Panc1 (cell line): Measurements from ENCODE around the gene HRH3.

Experiments used
- SIN3A ChIP-seq: IDR thresholded peaks from 2 replicates; pipeline ENCODE4 v1.6.1; 2012; ENCODE audit warnings: low read depth, mild to moderate bottlenecking, low read length, moderate library complexity, borderline replicate concordance; ENCODE audit not compliant: insufficient read depth
- TCF7L2 ChIP-seq: IDR thresholded peaks from 2 replicates; pipeline ENCODE4 v1.6.1; 2011; ENCODE audit warnings: mild to moderate bottlenecking, low read depth, low read length, inconsistent platforms
- TF ChIP-seq, protein P1 (sequence below): fragments of 450-650 bp; IDR thresholded peaks from 2 replicates; pipeline ENCODE4 v1.5.1; 2017; ENCODE audit warnings: mild to moderate bottlenecking
- TF ChIP-seq, protein P2 (sequence below), 2 experiments: IDR thresholded peaks; 2 replicates each; pipeline ENCODE4 v1.6.1; 2011 to 2012; ENCODE audit warnings: low read depth in 2 of 2, control low read depth in 1 of 2, low read length in 1 of 2, mild to moderate bottlenecking in 1 of 2, moderate library complexity in 1 of 2; ENCODE audit not compliant: insufficient read depth in 1 of 2

DNA sequence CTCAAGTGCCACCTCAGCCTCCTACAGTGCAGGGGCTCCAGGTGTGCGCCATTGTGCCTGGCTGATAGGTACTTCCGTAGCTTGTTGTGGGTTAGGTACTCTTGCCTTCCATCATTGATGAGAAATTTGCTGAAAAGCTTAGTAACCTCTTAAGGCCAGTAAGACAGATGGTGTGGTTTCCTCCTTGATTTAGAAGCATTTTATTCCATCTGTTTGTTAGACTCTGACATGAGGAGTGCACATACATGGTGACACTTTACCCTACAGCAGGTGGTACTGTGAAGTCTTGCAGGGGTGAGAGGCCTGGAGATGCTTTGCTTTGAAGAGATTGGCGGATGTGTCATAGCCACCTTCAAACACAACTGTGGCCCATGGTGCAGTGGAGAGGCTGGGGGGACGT lies 52.0 kb downstream of the HRH3 start:
- TF ChIP-seq TCF7L2 (no peak), SIN3A (no peak)
- TF ChIP-seq, protein P1, sequence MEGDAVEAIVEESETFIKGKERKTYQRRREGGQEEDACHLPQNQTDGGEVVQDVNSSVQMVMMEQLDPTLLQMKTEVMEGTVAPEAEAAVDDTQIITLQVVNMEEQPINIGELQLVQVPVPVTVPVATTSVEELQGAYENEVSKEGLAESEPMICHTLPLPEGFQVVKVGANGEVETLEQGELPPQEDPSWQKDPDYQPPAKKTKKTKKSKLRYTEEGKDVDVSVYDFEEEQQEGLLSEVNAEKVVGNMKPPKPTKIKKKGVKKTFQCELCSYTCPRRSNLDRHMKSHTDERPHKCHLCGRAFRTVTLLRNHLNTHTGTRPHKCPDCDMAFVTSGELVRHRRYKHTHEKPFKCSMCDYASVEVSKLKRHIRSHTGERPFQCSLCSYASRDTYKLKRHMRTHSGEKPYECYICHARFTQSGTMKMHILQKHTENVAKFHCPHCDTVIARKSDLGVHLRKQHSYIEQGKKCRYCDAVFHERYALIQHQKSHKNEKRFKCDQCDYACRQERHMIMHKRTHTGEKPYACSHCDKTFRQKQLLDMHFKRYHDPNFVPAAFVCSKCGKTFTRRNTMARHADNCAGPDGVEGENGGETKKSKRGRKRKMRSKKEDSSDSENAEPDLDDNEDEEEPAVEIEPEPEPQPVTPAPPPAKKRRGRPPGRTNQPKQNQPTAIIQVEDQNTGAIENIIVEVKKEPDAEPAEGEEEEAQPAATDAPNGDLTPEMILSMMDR: no peak
- TF ChIP-seq, protein P2, sequence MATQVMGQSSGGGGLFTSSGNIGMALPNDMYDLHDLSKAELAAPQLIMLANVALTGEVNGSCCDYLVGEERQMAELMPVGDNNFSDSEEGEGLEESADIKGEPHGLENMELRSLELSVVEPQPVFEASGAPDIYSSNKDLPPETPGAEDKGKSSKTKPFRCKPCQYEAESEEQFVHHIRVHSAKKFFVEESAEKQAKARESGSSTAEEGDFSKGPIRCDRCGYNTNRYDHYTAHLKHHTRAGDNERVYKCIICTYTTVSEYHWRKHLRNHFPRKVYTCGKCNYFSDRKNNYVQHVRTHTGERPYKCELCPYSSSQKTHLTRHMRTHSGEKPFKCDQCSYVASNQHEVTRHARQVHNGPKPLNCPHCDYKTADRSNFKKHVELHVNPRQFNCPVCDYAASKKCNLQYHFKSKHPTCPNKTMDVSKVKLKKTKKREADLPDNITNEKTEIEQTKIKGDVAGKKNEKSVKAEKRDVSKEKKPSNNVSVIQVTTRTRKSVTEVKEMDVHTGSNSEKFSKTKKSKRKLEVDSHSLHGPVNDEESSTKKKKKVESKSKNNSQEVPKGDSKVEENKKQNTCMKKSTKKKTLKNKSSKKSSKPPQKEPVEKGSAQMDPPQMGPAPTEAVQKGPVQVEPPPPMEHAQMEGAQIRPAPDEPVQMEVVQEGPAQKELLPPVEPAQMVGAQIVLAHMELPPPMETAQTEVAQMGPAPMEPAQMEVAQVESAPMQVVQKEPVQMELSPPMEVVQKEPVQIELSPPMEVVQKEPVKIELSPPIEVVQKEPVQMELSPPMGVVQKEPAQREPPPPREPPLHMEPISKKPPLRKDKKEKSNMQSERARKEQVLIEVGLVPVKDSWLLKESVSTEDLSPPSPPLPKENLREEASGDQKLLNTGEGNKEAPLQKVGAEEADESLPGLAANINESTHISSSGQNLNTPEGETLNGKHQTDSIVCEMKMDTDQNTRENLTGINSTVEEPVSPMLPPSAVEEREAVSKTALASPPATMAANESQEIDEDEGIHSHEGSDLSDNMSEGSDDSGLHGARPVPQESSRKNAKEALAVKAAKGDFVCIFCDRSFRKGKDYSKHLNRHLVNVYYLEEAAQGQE (IDR thresholded peaks at IDR 0.05; ENCODE audit: insufficient read depth in 1 of 2, low read depth in 2 of 2, low read length in 1 of 2): no peak
